Brain microvascular endothelial cell (primary cell): ENCODE data around the gene CPA4.

Experiments used
- DNase-seq: peaks from one replicate; pipeline ENCODE4 v3.0.0-alpha.2; 2020
- H3K27ac ChIP-seq: fragments of 250-450 bp; sonication (Bioruptor Pico); 2 replicates; pipeline ENCODE4 v1.5.1; 2020; ENCODE audit warnings: mild to moderate bottlenecking, moderate library complexity
- H3K27me3 ChIP-seq: fragments of 250-450 bp; sonication (Bioruptor Pico); replicated peaks from 2 replicates; pipeline ENCODE4 v1.5.1; 2020; ENCODE audit warnings: mild to moderate bottlenecking
- H3K36me3 ChIP-seq: fragments of 250-450 bp; sonication (Bioruptor Pico); replicated peaks from 2 replicates; pipeline ENCODE4 v1.5.1; 2020; ENCODE audit warnings: mild to moderate bottlenecking
- H3K4me3 ChIP-seq: 2 replicates; pipeline ENCODE4 v1.5.1; 2011; ENCODE audit warnings: low read depth, mild to moderate bottlenecking, control low read depth, low read length, moderate library complexity
- in situ Hi-C: cut with HindIII; loops from 2 replicates; pipeline ENCODE4 v1.10.0; 2017; ENCODE audit warnings: low sequenced_read_pairs, low pct_ligation_motif_present
- TF ChIP-seq, protein P1 (sequence below): IDR thresholded peaks from 2 replicates; pipeline ENCODE4 v1.5.1; 2011; ENCODE audit warnings: low read depth, mild to moderate bottlenecking, moderate library complexity, low read length, control low read depth, inconsistent platforms; ENCODE audit errors: missing control alignments

Gene CPA4

GRCh38 chr7:130337410-130337971, 44.5 kb downstream of the CPA4 start:
- TF ChIP-seq, protein P1, sequence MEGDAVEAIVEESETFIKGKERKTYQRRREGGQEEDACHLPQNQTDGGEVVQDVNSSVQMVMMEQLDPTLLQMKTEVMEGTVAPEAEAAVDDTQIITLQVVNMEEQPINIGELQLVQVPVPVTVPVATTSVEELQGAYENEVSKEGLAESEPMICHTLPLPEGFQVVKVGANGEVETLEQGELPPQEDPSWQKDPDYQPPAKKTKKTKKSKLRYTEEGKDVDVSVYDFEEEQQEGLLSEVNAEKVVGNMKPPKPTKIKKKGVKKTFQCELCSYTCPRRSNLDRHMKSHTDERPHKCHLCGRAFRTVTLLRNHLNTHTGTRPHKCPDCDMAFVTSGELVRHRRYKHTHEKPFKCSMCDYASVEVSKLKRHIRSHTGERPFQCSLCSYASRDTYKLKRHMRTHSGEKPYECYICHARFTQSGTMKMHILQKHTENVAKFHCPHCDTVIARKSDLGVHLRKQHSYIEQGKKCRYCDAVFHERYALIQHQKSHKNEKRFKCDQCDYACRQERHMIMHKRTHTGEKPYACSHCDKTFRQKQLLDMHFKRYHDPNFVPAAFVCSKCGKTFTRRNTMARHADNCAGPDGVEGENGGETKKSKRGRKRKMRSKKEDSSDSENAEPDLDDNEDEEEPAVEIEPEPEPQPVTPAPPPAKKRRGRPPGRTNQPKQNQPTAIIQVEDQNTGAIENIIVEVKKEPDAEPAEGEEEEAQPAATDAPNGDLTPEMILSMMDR = no peak
- no peak overlapping the region for H3K27ac ChIP-seq
- no peak for DNase-seq
- in situ Hi-C loops = no loop called here
- no peak overlapping the region for H3K4me3 ChIP-seq
- H3K36me3 ChIP-seq = no peaks in the 10 kb centered on the region
- H3K27me3 ChIP-seq = no peaks in the 10 kb centered on the region

DNA sequence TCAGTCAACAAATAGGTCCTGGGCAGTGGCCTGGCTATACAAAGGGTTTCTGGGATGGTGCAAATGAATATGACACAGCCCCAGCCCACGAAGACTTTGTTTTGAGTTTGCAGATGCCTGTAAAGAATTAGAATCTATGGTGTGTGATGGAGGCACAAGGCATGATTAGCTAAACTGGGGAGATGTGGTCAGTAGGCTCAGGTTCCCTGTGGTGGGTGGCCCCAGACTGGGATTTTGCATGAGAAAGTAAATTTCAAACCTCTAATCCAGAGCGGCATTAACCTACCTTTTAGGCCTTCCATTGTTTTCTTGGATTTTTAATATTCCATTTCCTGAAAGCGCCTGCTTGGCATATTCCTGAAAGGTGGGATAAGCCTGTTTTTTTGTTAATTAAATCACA, 45.3 kb downstream of the CPA4 start:
- Histone ChIP-seq H3K27me3 (no peaks in the 10 kb centered on the region), H3K4me3 (no peak overlapping the region), H3K36me3 (no peaks in the 10 kb centered on the region), H3K27ac (no peak overlapping the region)
- TF ChIP-seq, protein P1 = no peak
- in situ Hi-C loops = no loop called here
- no peak for DNase-seq

DNA sequence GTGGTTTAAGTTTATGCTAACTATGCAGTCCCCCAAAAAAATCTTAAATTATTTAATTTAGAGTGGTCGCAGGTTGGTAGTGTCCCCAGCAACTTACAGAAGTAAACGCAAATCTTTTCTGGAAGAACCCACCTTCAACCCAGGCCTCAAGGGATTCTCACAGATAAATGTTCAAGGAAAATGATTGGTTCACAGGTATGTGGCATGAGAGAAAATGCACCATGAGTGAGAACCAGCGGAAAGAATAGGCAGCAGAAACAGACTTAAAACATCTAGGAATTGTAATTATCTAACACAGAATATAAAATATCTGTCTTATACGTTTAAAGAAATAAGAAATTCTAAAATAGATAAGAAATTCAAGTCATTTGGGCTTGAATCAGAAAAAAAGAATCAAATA, 48.9 kb downstream of the CPA4 start:
- in situ Hi-C loops = no loop called here
- TF ChIP-seq, protein P1 = no peak
- no peak overlapping the region for H3K4me3 ChIP-seq
- no peaks in the 10 kb centered on the region for H3K36me3 ChIP-seq
- DNase-seq = no peak
- H3K27ac ChIP-seq = no peak overlapping the region
- no peaks in the 10 kb centered on the region for H3K27me3 ChIP-seq

- TF ChIP-seq, protein P1 = no peak
- Histone ChIP-seq H3K36me3 (no peaks in the 10 kb centered on the region), H3K4me3 (no peak overlapping the region), H3K27me3 (no peaks in the 10 kb centered on the region), H3K27ac (no peak overlapping the region)
- no peak for DNase-seq
- in situ Hi-C loops = no loop called here
Observed at GRCh38 chr7:130342701-130343380, 49.9 kb downstream of the CPA4 start.

- in situ Hi-C loops = no loop called here
- no peak for DNase-seq
- TF ChIP-seq, protein P1 = no peak
- no peaks in the 10 kb centered on the region for H3K36me3 ChIP-seq
- H3K4me3 ChIP-seq = peak within 1 kb of the TSS; percentile 13
- no peak within 1 kb of the TSS for H3K27ac ChIP-seq
- H3K27me3 ChIP-seq = no peaks in the 10 kb centered on the region
Observed at GRCh38 chr7:130344271-130344866, 51.4 kb downstream of the CPA4 start, which contains the start of gene CPA5. Gene CPA5 (plus strand): TSS chr7:130344816. CDS start chr7:130346486, 1,670 bp downstream.
